Ovary (tissue), 9 donors: ENCODE results near the gene ATOH7. TPM values are rescaled to one million over a fixed set of nuclear protein-coding genes. Genes with fewer than 3 reads are reported as not detected.

Source experiments
- DNase-seq, 5 donors: peaks; one replicate each; pipeline ENCODE4 v3.0.0-alpha.2; 2019 to 2020
- H3K27ac ChIP-seq, 2 donors: fragments of 200-600 bp; one replicate each; pipeline versions ENCODE4 v1.5.1 to v1.8.0; 2019 to 2022
- H3K27me3 ChIP-seq: fragments of 200-600 bp; one replicate; pipeline ENCODE4 v1.8.0; 2022
- H3K36me3 ChIP-seq: fragments of 200-600 bp; sonication (generic); one replicate; pipeline ENCODE4 v1.5.1; 2019
- H3K4me1 ChIP-seq: one replicate; pipeline ENCODE4 v1.8.1; 2013; ENCODE audit warnings: mild to moderate bottlenecking, moderate library complexity; ENCODE audit not compliant: insufficient read depth
- H3K4me3 ChIP-seq: fragments of 200-600 bp; sonication (generic); one replicate; pipeline ENCODE4 v1.5.1; 2017
- H3K9me3 ChIP-seq, 2 donors: fragments of 200-600 bp in 1 of 2; sonication (generic) in 1 of 2; one replicate each; pipeline versions ENCODE4 v1.5.1 to v1.8.1; 2013 to 2019; ENCODE audit warnings: mild to moderate bottlenecking in 1 of 2, moderate library complexity in 1 of 2
- CTCF ChIP-seq, 3 donors: fragments of 450-650 bp in 2 of 3; fragments of 200-600 bp in 1 of 3; IDR thresholded peaks; one replicate each; pipeline versions ENCODE4 v1.5.1 to v1.8.0; 2016 to 2022; ENCODE audit warnings: antibody characterized with exemption in 3 of 3, mild to moderate bottlenecking in 1 of 3
- EP300 ChIP-seq: sonication (generic); formaldehyde crosslinking; IDR thresholded peaks from one replicate; pipeline ENCODE4 v1.6.1; 2017; ENCODE audit warnings: antibody characterized with exemption
- POLR2A ChIP-seq: fragments of 450-650 bp; IDR thresholded peaks from one replicate; pipeline ENCODE4 v1.6.1; 2017; ENCODE audit warnings: antibody characterized with exemption, mild to moderate bottlenecking, moderate library complexity
- WGBS, 3 donors: extraction: QIAGEN DNeasy Blood & Tissue Kit in 1 of 3; methylation state at CpG; one replicate each; pipeline versions ENCODE4 v1.1.5 to v1.1.7; 2013 to 2017; 5-methylcytosine and 5-hydroxymethylcytosine counted together
- intact Hi-C, 4 donors: fragments of 100-400 bp; cut with DNase I; formaldehyde crosslinking; loops; one replicate each; pipeline versions ENCODE4 v1.11.0 to v1.15.1; 2022 to 2023
- polyA plus RNA-seq, 2 donors: library from polyadenylated mRNA; stranded (reverse); fragments of 200-250 nt in 1 of 2; fragments of 350-450 nt in 1 of 2; fragmentation: Illumina TruSeq in 1 of 2; extraction: RNeasy Lipid Tissue Mini Kit (QIAGEN cat#74804) in 1 of 2; gene quantifications; one replicate each; pipeline ENCODE4 v1.2.3, GENCODE V29; 2013 to 2014
- total RNA-seq, 7 donors: library from RNA; depleted of rRNA in 2 of 7; stranded (reverse); fragments of >200 nt in 2 of 7; fragmentation: NEBNext Ultra II Directional in 3 of 7; extraction: Animal tissue kit (Norgen Biotek cat#: 25700) in 3 of 7; gene quantifications; one replicate each; pipeline versions ENCODE4 v1.1.0 to v1.2.4, GENCODE V29; 2016 to 2023
- donor health status: DM: no; HTN: no; CAD: no; lungs with moderate emphysema.
- donor health status: DM: no; HTN: no; CAD: no.
- donor health status: Bipolar disorder and iron deficiency.
- donor health status: DM: yes; HTN: yes; CAD: no.
- donor health status: DM: no; HTN: no; CAD: no.
- donor health status: DM: yes; HTN: yes; CAD: no.

ATOH7 gene
- total and polyA plus RNA-seq, 9 donors, result 0.16 to 0.60 (median 0.23) TPM; not detected in 6

- DNase-seq, result no peak
- intact Hi-C loops, result no loop called here
- 90 to 93% (median 91%) methylated on average over 5 of the region's 5 CpGs for WGBS, 3 donors
These were observed 7.2 kb upstream of the ATOH7 start for GRCh38 chr10:68239069-68239468.

GRCh38 chr10:68238371-68238770 lies 6.5 kb upstream of the ATOH7 start:
- DNase-seq, result no peak
- intact Hi-C loops, result no loop called here
- no peaks in the 10 kb centered on the region for H3K27me3 ChIP-seq
- no peaks in the 10 kb centered on the region for H3K36me3 ChIP-seq
- 89 to 93% (median 93%) methylated on average over 6 of the region's 6 CpGs for WGBS, 3 donors
- H3K4me1 ChIP-seq, result no peaks in the 10 kb centered on the region
- H3K4me3 ChIP-seq, result no peak overlapping the region
- H3K9me3 ChIP-seq, result no peaks in the 10 kb centered on the region
- no peak overlapping the region for H3K27ac ChIP-seq
- TF ChIP-seq POLR2A, result no peak
- no peak for TF ChIP-seq CTCF (IDR thresholded peaks at IDR 0.05)
- no peak for TF ChIP-seq EP300

More at GRCh38 chr10:68239069-68239468, 7.2 kb upstream of the ATOH7 start:
- no peak overlapping the region for H3K4me3 ChIP-seq
- no peaks in the 10 kb centered on the region for H3K4me1 ChIP-seq
- H3K27ac ChIP-seq, result no peak overlapping the region
- H3K9me3 ChIP-seq, result no peaks in the 10 kb centered on the region
- TF ChIP-seq EP300 (no peak), CTCF (IDR thresholded peaks at IDR 0.05) (no peak), POLR2A (no peak)
- no peaks in the 10 kb centered on the region for H3K27me3 ChIP-seq
- no peaks in the 10 kb centered on the region for H3K36me3 ChIP-seq

GRCh38 chr10:68237173-68237572 lies 5.3 kb upstream of the ATOH7 start:
- intact Hi-C loops, result no loop called here
- no peaks in the 10 kb centered on the region for H3K4me1 ChIP-seq
- no peak for DNase-seq
- TF ChIP-seq CTCF (IDR thresholded peaks at IDR 0.05), result no peak
- no peak for TF ChIP-seq EP300
- TF ChIP-seq POLR2A, result no peak
- H3K9me3 ChIP-seq, result no peaks in the 10 kb centered on the region
- H3K36me3 ChIP-seq, result no peaks in the 10 kb centered on the region
- no peak overlapping the region for H3K4me3 ChIP-seq
- H3K27ac ChIP-seq, result no peak overlapping the region
- H3K27me3 ChIP-seq, result no peaks in the 10 kb centered on the region
- WGBS, 3 donors, result 89 to 92% (median 92%) methylated on average over 3 of the region's 3 CpGs

GRCh38 chr10:68235581-68235980 lies 3.7 kb upstream of the ATOH7 start:
- no peaks in the 10 kb centered on the region for H3K9me3 ChIP-seq
- no peaks in the 10 kb centered on the region for H3K36me3 ChIP-seq
- TF ChIP-seq POLR2A (no peak), EP300 (no peak), CTCF (IDR thresholded peaks at IDR 0.05) (no peak)
- H3K4me1 ChIP-seq, result no peaks in the 10 kb centered on the region
- H3K27me3 ChIP-seq, result no peaks in the 10 kb centered on the region
- no peak overlapping the region for H3K27ac ChIP-seq
- no peak for DNase-seq
- intact Hi-C loops, result no loop called here
- H3K4me3 ChIP-seq, result no peak overlapping the region

GRCh38 chr10:68235111-68235510 lies 3.2 kb upstream of the ATOH7 start:
- H3K4me3 ChIP-seq, result no peak overlapping the region
- DNase-seq, result no peak
- intact Hi-C loops, result no loop called here
- H3K36me3 ChIP-seq, result no peaks in the 10 kb centered on the region
- 61 to 82% (median 73%) methylated on average over 2 of the region's 2 CpGs for WGBS, 3 donors
- no peak overlapping the region for H3K27ac ChIP-seq
- no peaks in the 10 kb centered on the region for H3K27me3 ChIP-seq
- H3K4me1 ChIP-seq, result no peaks in the 10 kb centered on the region
- TF ChIP-seq CTCF (IDR thresholded peaks at IDR 0.05) (no peak), POLR2A (no peak), EP300 (no peak)
- no peaks in the 10 kb centered on the region for H3K9me3 ChIP-seq
